ENCODE data around the gene PTPRM. TPM values are rescaled to one million over a fixed set of nuclear protein-coding genes. Genes with fewer than 3 reads are reported as not detected.

The PTPRM gene
- polyA plus RNA-seq, 2 of the 4 experiments (the other 2 are of a cell fraction) = 44.5 to 199 TPM

DNA sequence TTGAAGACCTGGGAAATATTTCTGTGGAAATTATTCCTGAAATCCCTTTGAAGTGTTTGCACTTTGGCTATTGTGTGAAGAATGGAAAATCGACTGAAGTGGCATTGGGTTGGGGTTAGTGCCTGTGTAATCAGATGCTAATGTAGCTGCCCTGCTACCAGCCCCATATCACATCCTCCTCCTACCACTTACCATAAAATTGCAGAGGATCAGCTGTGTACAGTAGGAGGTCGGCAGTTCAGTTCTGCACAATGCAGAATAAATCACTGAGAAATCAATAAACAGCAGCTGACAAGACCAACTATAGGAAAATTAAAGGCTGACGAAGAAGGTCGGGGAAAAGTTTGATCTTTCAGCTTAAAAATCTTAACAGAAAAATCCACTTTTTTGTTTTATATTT lies 440.9 kb downstream of the PTPRM start:
- H3K27ac ChIP-seq = no peak overlapping the region
- ATAC-seq = no peak
- FAIRE-seq = no peak
- no peak overlapping the region for H3K4me2 ChIP-seq
- no peaks in the 10 kb centered on the region for H3K9me3 ChIP-seq
- CTCF ChIA-PET = no interaction called here
- peaks cover 12% of the 10 kb centered on the region; the same call in 2 of the 3 replicates for H3K4me1 ChIP-seq
- WGBS (ENCODE audit: missing lambda C conversion rate) = 75% methylated on average over 4 of the region's 4 CpGs
- H3K4me3 ChIP-seq = no peak overlapping the region
- DNase-seq (ENCODE audit: low read depth in 1 of 2, low spot score in 1 of 2) = no peak
- POLR2A ChIA-PET = no interaction called here
- TF ChIP-seq RFX5 (IDR thresholded peaks at IDR 0.05) (no peak), MAFK (IDR thresholded peaks at IDR 0.05; ENCODE audit: partially characterized antibody) (no peak), PBX3 (IDR thresholded peaks at IDR 0.05) (no peak), RCOR1 (IDR thresholded peaks at IDR 0.05; ENCODE audit: low read depth, low read length) (no peak), KDM5A (IDR thresholded peaks at IDR 0.05) (no peak), TP53 (CRISPR knock-in tag; IDR thresholded peaks at IDR 0.05) (no peak), ELK1 (IDR thresholded peaks at IDR 0.05; ENCODE audit: low read depth, low read length) (no peak), RAD21 (conservative IDR thresholded peaks at IDR 0.05 in 1 of 2, IDR thresholded peaks at IDR 0.05 in 1 of 2) (no peak), POLR2AphosphoS2 (conservative IDR thresholded peaks at IDR 0.05; ENCODE audit: low read length) (no peak), ZFP36 (IDR thresholded peaks at IDR 0.05; ENCODE audit: borderline replicate concordance, partially characterized antibody) (no peak)

DNA sequence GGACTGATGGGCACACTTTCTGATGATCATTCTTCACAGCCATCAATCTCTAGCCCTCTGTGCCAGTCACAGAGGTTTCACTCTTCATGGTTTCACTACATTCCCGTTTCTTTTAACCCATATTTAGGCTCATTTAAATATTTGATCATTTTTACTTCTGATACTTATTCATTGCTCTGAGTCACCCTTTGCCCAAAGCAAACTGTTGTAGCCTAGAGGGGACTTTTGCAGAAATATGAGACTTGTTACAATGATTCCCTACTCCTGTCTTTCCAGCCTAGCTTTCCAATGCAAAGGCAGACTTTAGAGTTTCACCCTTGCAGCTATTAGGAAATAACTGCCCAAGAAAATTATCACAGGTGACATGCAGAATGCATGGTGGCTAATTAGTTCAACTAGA lies 444.2 kb downstream of the PTPRM start:
- peaks cover 9% of the 10 kb centered on the region; the same call in 2 of the 3 replicates for H3K4me1 ChIP-seq
- ATAC-seq (no peak), DNase-seq (ENCODE audit: low read depth in 1 of 2, low spot score in 1 of 2) (no peak), FAIRE-seq (no peak)
- H3K4me2 ChIP-seq = no peak overlapping the region
- WGBS (ENCODE audit: missing lambda C conversion rate) = 82% methylated on average over 1 of the region's 1 CpG
- TF ChIP-seq HDAC2 (IDR thresholded peaks at IDR 0.05) (no peak), MYC (IDR thresholded peaks at IDR 0.05; ENCODE audit: borderline replicate concordance, low read length) (no peak), EHMT2 (IDR thresholded peaks at IDR 0.05; ENCODE audit: low read depth) (no peak), PHF8 (IDR thresholded peaks at IDR 0.05; ENCODE audit: borderline replicate concordance, low read depth) (no peak), PBX3 (IDR thresholded peaks at IDR 0.05) (no peak), ZFP36 (IDR thresholded peaks at IDR 0.05; ENCODE audit: borderline replicate concordance, partially characterized antibody) (no peak), CHD2 (IDR thresholded peaks at IDR 0.05; ENCODE audit: low read length, partially characterized antibody) (no peak), EHF (CRISPR knock-in tag; IDR thresholded peaks at IDR 0.05) (no peak), POLR2AphosphoS2 (conservative IDR thresholded peaks at IDR 0.05; ENCODE audit: low read length) (no peak), RARB (CRISPR knock-in tag; IDR thresholded peaks at IDR 0.05) (no peak), FOXS1 (CRISPR knock-in tag; IDR thresholded peaks at IDR 0.05) (no peak), CBX2 (IDR thresholded peaks at IDR 0.05; ENCODE audit: borderline replicate concordance, low read depth) (no peak), RNF2 (IDR thresholded peaks at IDR 0.05; ENCODE audit: borderline replicate concordance, low read depth) (no peak), RFX5 (IDR thresholded peaks at IDR 0.05) (no peak)
- TF ChIP-seq, protein P1, sequence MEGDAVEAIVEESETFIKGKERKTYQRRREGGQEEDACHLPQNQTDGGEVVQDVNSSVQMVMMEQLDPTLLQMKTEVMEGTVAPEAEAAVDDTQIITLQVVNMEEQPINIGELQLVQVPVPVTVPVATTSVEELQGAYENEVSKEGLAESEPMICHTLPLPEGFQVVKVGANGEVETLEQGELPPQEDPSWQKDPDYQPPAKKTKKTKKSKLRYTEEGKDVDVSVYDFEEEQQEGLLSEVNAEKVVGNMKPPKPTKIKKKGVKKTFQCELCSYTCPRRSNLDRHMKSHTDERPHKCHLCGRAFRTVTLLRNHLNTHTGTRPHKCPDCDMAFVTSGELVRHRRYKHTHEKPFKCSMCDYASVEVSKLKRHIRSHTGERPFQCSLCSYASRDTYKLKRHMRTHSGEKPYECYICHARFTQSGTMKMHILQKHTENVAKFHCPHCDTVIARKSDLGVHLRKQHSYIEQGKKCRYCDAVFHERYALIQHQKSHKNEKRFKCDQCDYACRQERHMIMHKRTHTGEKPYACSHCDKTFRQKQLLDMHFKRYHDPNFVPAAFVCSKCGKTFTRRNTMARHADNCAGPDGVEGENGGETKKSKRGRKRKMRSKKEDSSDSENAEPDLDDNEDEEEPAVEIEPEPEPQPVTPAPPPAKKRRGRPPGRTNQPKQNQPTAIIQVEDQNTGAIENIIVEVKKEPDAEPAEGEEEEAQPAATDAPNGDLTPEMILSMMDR (IDR thresholded peaks at IDR 0.05) = no peak
- TF ChIP-seq, protein P2, sequence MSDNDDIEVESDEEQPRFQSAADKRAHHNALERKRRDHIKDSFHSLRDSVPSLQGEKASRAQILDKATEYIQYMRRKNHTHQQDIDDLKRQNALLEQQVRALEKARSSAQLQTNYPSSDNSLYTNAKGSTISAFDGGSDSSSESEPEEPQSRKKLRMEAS (IDR thresholded peaks at IDR 0.05) = no peak
- CTCF ChIA-PET = no interaction called here
- peak overlapping the region in 1 of 2 experiments; percentile 23; a peak in 1 of 6 replicates for H3K27ac ChIP-seq
- no peaks in the 10 kb centered on the region for H3K9me3 ChIP-seq
- H3K4me3 ChIP-seq = no peak overlapping the region
- POLR2A ChIA-PET = no interaction called here
